Endothelial cell of umbilical vein (primary cell): ENCODE data around the gene SLC12A7. TPM values are rescaled to one million over a fixed set of nuclear protein-coding genes. Genes with fewer than 3 reads are reported as not detected.

ENCODE experiments used
- BruUV-seq: library from RNA; stranded (reverse); fragments of 400-500 nt; replicated peaks from 2 replicates; lab custom pipeline; 2021; lab: Mats Ljungman, UMichigan
- CTCF ChIA-PET: fragments of 300-600, 350-600 bp; sonication (Branson Sonifier 250); formaldehyde crosslinking; loops from one replicate; lab custom pipeline; 2021; ENCODE audit warnings: antibody characterized with exemption, inconsistent platforms; lab: Charles Lee
- POLR2A ChIA-PET: fragments of 300-600, 350-600 bp; sonication (Branson Sonifier 250); formaldehyde crosslinking; loops from one replicate; lab custom pipeline; 2021; ENCODE audit warnings: antibody characterized with exemption, inconsistent platforms; lab: Charles Lee
- DNase-seq: peaks from one replicate; pipeline ENCODE4 v3.0.0-alpha.2; 2011; ENCODE audit warnings: low read depth, low spot score
- FAIRE-seq: peaks from 2 replicates; lab custom pipeline; 2011; peaks lifted over from hg19 to GRCh38; lab: Jason Lieb, UNC
- H2AFZ ChIP-seq: 2 replicates; pipeline ENCODE4 v1.6.0; 2012; ENCODE audit warnings: low read depth, low read length, control low read depth, inconsistent platforms
- H3K27ac ChIP-seq: 2 replicates; pipeline ENCODE4 v1.5.1; 2011; ENCODE audit warnings: low read depth, mild to moderate bottlenecking, control low read depth, low read length, moderate library complexity; ENCODE audit not compliant: insufficient read depth
- H3K27me3 ChIP-seq, 2 experiments: 2 replicates each; pipeline versions ENCODE4 v1.6.0 to v1.6.1; 2011; ENCODE audit warnings: low read length in 2 of 2, mixed read lengths in 1 of 2; ENCODE audit not compliant: control insufficient read depth in 2 of 2, insufficient read depth in 2 of 2
- H3K36me3 ChIP-seq, 2 experiments: 2 replicates in 1 of 2; 3 replicates in 1 of 2; pipeline ENCODE4 v1.5.1; 2011; ENCODE audit warnings: low read length in 2 of 2, mild to moderate bottlenecking in 1 of 2, moderate library complexity in 1 of 2; ENCODE audit not compliant: control insufficient read depth in 2 of 2, insufficient read depth in 2 of 2; ENCODE audit errors: extremely low read depth in 1 of 2
- H3K4me1 ChIP-seq: 3 replicates; pipeline ENCODE4 v1.5.1; 2011; ENCODE audit warnings: mild to moderate bottlenecking, low read length; ENCODE audit not compliant: control insufficient read depth, insufficient read depth; ENCODE audit errors: extremely low read depth
- H3K4me2 ChIP-seq: 2 replicates; pipeline ENCODE4 v1.6.1; 2011; ENCODE audit warnings: low read length, control low read depth, mixed read lengths; ENCODE audit not compliant: insufficient read depth
- H3K4me3 ChIP-seq, 3 experiments: fragments of 200-600 bp in 1 of 3; sonication (generic), shearing (Covaris generic) in 1 of 3; replicated peaks in 1 of 3; 2 replicates each; pipeline ENCODE4 v1.5.1; 2011 to 2016; ENCODE audit warnings: control low read depth in 3 of 3, low read length in 3 of 3, mild to moderate bottlenecking in 2 of 3, inconsistent platforms in 1 of 3, low read depth in 1 of 3, moderate library complexity in 1 of 3; ENCODE audit not compliant: insufficient read depth in 1 of 3
- H3K79me2 ChIP-seq: 2 replicates; pipeline ENCODE4 v1.6.0; 2012; ENCODE audit warnings: low read length, inconsistent platforms; ENCODE audit not compliant: control insufficient read depth, insufficient read depth
- H3K9ac ChIP-seq: replicated peaks from 2 replicates; pipeline ENCODE3; 2011; ENCODE audit warnings: low read length, control low read depth; ENCODE audit not compliant: insufficient read depth; ENCODE audit errors: extremely low read depth
- H3K9me1 ChIP-seq: replicated peaks from 3 replicates; pipeline ENCODE4 v1.6.0; 2011; ENCODE audit warnings: mild to moderate bottlenecking, low read length; ENCODE audit not compliant: control insufficient read depth, insufficient read depth; ENCODE audit errors: extremely low read depth
- H3K9me3 ChIP-seq: replicated peaks from 2 replicates; pipeline ENCODE4 v1.5.1; 2012; ENCODE audit warnings: low read length, inconsistent platforms; ENCODE audit not compliant: control insufficient read depth, insufficient read depth
- H4K20me1 ChIP-seq: replicated peaks from 2 replicates; pipeline ENCODE3; 2011; ENCODE audit warnings: mild to moderate bottlenecking, low read length; ENCODE audit not compliant: control insufficient read depth, insufficient read depth; ENCODE audit errors: extremely low read depth
- EZH2 ChIP-seq: IDR thresholded peaks from 2 replicates; pipeline ENCODE4 v1.6.1; 2012; ENCODE audit warnings: borderline replicate concordance, low read depth, mild to moderate bottlenecking, moderate library complexity, low read length, inconsistent platforms; ENCODE audit not compliant: severe bottlenecking
- FOS ChIP-seq: IDR thresholded peaks from 2 replicates; pipeline ENCODE4 v1.6.1; 2011; ENCODE audit warnings: mild to moderate bottlenecking, low read length, moderate library complexity, borderline replicate concordance; ENCODE audit not compliant: insufficient read depth
- GATA2 ChIP-seq: IDR thresholded peaks from 2 replicates; pipeline ENCODE4 v1.7.0; 2011; ENCODE audit warnings: low read depth, mild to moderate bottlenecking, moderate library complexity, mixed read lengths, low read length; ENCODE audit not compliant: insufficient read length, insufficient read depth
- JUN ChIP-seq: IDR thresholded peaks from 2 replicates; pipeline ENCODE4 v1.6.1; 2011; ENCODE audit warnings: borderline replicate concordance, low read depth; ENCODE audit not compliant: insufficient read length, insufficient read depth
- MAX ChIP-seq: IDR thresholded peaks from 2 replicates; pipeline ENCODE4 v1.6.1; 2011; ENCODE audit not compliant: insufficient read depth, insufficient read length
- MYC ChIP-seq: IDR thresholded peaks from one replicate; pipeline ENCODE4 v1.6.1; 2011; ENCODE audit warnings: mild to moderate bottlenecking, low read depth, low read length
- POLR2A ChIP-seq: IDR thresholded peaks from 2 replicates; pipeline ENCODE4 v1.6.1; 2012; ENCODE audit warnings: low read depth, mild to moderate bottlenecking, control low read depth, low read length
- POLR2AphosphoS5 ChIP-seq: IDR thresholded peaks from 2 replicates; pipeline ENCODE4 v1.6.1; 2012; ENCODE audit warnings: low read depth, mild to moderate bottlenecking, control low read depth, low read length, moderate library complexity; ENCODE audit not compliant: insufficient read depth
- dilution Hi-C: fragments of 300-500 bp; cut with MboI; formaldehyde crosslinking; loops from one replicate; pipeline ENCODE4 v1.15.0; 2019; ENCODE audit warnings: low sequenced_read_pairs; ENCODE audit not compliant: extremely low pct_ligation_motif_present
- intact Hi-C: fragments of 100-400 bp; cut with micrococcal nuclease; formaldehyde crosslinking; loops from one replicate; pipeline ENCODE4 v1.10.0; 2022
- polyA plus RNA-seq, 4 experiments: library from polyadenylated mRNA; depleted of rRNA in 3 of 4; stranded (reverse) in 3 of 4; unstranded in 1 of 4; fragments of >200 nt; gene quantifications; 2 replicates each; pipeline versions ENCODE4 v1.2.1 to v1.2.3, GENCODE V29; 2011 to 2012; ENCODE audit warnings: missing spikeins in 1 of 4
- total RNA-seq: library from RNA; stranded (reverse); gene quantifications from 2 replicates; pipeline ENCODE4 v1.2.3, GENCODE V29; 2021

SLC12A7 gene
- total and polyA plus RNA-seq, 2 donors (not counting 3 experiments of a cell fraction or from before 2014, with no cell fraction given), result 16.4 to 38.8 TPM

- Histone ChIP-seq H2AFZ (no peak overlapping the region), H3K36me3 (peaks cover 0 to 33% of the 10 kb centered on the region in 2 experiments), H3K4me2 (no peak overlapping the region), H3K27ac (no peak overlapping the region), H3K9me3 (no peaks in the 10 kb centered on the region), H3K9ac (no peak overlapping the region), H4K20me1 (no peaks in the 10 kb centered on the region), H3K79me2 (no peaks in the 10 kb centered on the region), H3K4me3 (no peak overlapping the region), H3K4me1 (no peaks in the 10 kb centered on the region), H3K27me3 (no peaks in the 10 kb centered on the region), H3K9me1 (no peaks in the 10 kb centered on the region)
- TF ChIP-seq GATA2, result no peak
- TF ChIP-seq POLR2AphosphoS5, result no peak
- no peak for TF ChIP-seq POLR2A
- TF ChIP-seq EZH2, result no peak
- no peak for TF ChIP-seq MAX
- no peak for TF ChIP-seq MYC
- TF ChIP-seq FOS, result no peak
- TF ChIP-seq JUN, result no peak
- DNase-seq (no peak), FAIRE-seq (no peak)
- intact Hi-C loops, result no loop called here
- POLR2A ChIA-PET, result no interaction called here
- dilution Hi-C loops, result no loop called here
- CTCF ChIA-PET, result no interaction called here
- no TSS peak for BruUV-seq
Observed at GRCh38 chr5:1066676-1067075, 45.2 kb downstream of the SLC12A7 start.
